GM23248 (cell line): ENCODE results near the gene KLHL36.

Experiments
- EZH2 ChIP-seq: fragments of 200-600 bp; sonication (generic); IDR thresholded peaks from 2 replicates; pipeline ENCODE4 v1.6.1; 2018; ENCODE audit warnings: antibody characterized with exemption, mild to moderate bottlenecking; ENCODE audit not compliant: insufficient read depth, poor library complexity, severe bottlenecking
- EZH2phosphoT487 ChIP-seq: fragments of 200-600 bp; sonication (generic); IDR thresholded peaks from 2 replicates; pipeline ENCODE4 v1.6.1; 2018; ENCODE audit warnings: antibody characterized with exemption, moderate library complexity, mild to moderate bottlenecking, low read depth; ENCODE audit not compliant: insufficient read depth

DNA sequence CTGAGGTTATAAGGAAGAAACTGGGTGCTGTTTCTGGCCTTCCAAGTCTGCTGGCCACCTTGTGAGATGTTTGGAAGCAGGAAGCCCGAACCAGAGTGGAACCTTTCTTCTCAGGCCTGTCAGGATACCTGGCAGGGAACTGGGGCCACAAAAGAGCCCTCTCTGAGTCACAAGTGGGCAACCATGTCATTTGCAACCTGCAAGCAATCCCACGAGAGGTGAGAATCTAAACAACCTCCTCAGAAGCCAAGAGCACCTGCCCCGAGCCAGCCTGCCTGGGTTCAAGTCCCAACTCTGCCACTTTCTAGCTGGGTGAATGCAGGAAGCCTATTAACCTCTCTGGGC, 33.7 kb upstream of the KLHL36 start:
- TF ChIP-seq EZH2 (no peak), EZH2phosphoT487 (no peak)
